ENCODE results near the gene SPINK2. TPM values are rescaled to one million over a fixed set of nuclear protein-coding genes. Genes with fewer than 3 reads are reported as not detected.

Gene SPINK2
- total RNA-seq, 1 donor from 2014 or later, result not detected

DNA sequence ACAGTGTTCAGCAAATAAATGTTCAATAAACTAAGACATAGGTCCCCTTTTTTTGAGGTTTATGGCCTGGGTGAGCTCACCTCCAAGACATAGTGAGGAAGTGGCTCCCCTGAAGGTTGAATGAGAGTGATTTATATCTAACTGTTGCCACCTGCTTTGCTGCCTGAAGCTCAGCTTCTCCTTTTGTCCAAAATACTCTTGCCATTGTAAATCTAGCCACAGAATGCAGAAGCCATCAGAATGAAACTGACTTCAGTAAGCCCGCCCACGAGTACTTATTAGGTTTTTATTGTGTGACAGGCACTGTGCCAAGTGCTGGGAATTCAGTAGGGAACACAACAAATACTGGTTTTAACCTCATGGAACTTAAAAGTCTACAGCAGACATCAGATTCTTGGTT, 18.0 kb downstream of the SPINK2 start:
- Histone ChIP-seq H3K79me2 (ENCODE audit: low read depth) (no peaks in the 10 kb centered on the region), H3F3A (ENCODE audit: low read depth) (no peaks in the 10 kb centered on the region), H3K27me3 (peaks cover 11% of the 10 kb centered on the region), H4K20me1 (ENCODE audit: low read depth) (no peaks in the 10 kb centered on the region), H3K4me2 (no peak overlapping the region), H3K27ac (no peak overlapping the region), H3K4me1 (no peaks in the 10 kb centered on the region), H3K4me3 (no peak overlapping the region), H3K9ac (no peak overlapping the region), H2AFZ (replicated peaks) (no peak overlapping the region), H3K9me3 (ENCODE audit: low read depth) (no peaks in the 10 kb centered on the region), H3K36me3 (no peaks in the 10 kb centered on the region)
- no peak for DNase-seq (ENCODE audit: low spot score)
- no peak for TF ChIP-seq EZH2 (IDR thresholded peaks at IDR 0.05)
- no peak for TF ChIP-seq EZH2phosphoT487 (IDR thresholded peaks at IDR 0.05)
- no peak for TF ChIP-seq CTCF (IDR thresholded peaks at IDR 0.05)
- H3K4me1 Mint-ChIP-seq, result peaks cover 12% of the 10 kb centered on the region
- no peaks in the 10 kb centered on the region for H3K9me3 Mint-ChIP-seq
- H3K27ac Mint-ChIP-seq, result no peak overlapping the region
- H3K27me3 Mint-ChIP-seq (ENCODE audit: insufficient read depth, low read depth), result peaks cover 7% of the 10 kb centered on the region
- H3K36me3 Mint-ChIP-seq, result no peaks in the 10 kb centered on the region
- no peak overlapping the region for H3K4me3 Mint-ChIP-seq

DNA sequence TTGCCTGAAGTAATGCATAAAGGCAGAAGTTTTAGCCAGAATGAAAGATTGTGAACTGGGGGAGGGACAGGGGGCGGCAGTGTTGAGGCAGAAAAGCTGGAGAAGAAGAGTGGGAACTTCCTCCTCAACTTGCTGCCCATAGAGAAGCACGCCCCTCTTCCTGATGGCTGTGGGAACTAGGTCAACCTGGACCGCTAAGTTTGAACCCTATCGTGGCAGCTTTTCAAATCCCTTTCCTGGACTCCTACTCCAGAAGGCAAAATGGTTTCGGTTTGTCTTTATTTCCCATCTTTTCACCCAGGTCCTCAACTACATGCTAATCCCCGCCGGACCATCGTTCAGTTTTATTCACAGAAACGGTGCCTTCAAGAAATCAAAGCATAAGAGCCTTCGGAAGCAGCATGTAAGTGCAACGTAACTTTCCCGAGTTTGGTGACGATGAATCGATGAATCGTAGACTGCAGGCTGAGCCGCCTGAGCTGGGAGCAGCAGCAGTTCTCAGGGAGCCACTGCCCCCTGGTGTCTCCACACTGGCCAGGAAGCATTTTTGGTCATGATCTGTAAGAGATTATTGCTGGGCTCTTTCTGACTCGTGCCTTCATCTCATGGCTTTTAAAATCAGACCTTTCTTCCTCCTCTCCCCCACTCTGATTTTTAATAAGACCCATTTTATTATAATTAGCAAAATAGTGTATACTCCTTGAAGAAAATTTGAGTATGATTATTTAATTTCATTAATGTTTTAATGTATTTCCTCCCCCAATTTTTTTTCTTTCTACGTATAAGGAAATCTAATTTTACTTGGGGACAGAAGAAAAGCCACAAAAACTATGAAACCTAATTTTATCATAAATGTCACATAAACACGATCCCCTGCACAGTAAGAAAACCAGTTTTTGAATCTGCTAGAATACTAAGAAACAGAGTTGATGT, 21.4 kb downstream of the SPINK2 start:
- H3K27me3 Mint-ChIP-seq (ENCODE audit: insufficient read depth, low read depth), result peaks cover 12% of the 10 kb centered on the region
- H3K4me1 Mint-ChIP-seq, result peaks cover 12% of the 10 kb centered on the region
- no peak overlapping the region for H3K9ac ChIP-seq
- H3K36me3 ChIP-seq, result no peaks in the 10 kb centered on the region
- H3K4me1 ChIP-seq, result no peaks in the 10 kb centered on the region
- H3K79me2 ChIP-seq (ENCODE audit: low read depth), result no peaks in the 10 kb centered on the region
- no peak overlapping the region for H3K27ac ChIP-seq
- no peaks in the 10 kb centered on the region for H3K36me3 Mint-ChIP-seq
- peak overlapping the region; percentile 83 for H3K27ac Mint-ChIP-seq
- peak overlapping the region; percentile 87 for H3K4me2 ChIP-seq
- no peaks in the 10 kb centered on the region for H3K9me3 ChIP-seq (ENCODE audit: low read depth)
- DNase-seq (ENCODE audit: low spot score), result peak; percentile 90
- peak overlapping the region; percentile 89 for H3K4me3 Mint-ChIP-seq
- H3F3A ChIP-seq (ENCODE audit: low read depth), result no peaks in the 10 kb centered on the region
- no peaks in the 10 kb centered on the region for H3K9me3 Mint-ChIP-seq
- peaks cover 11% of the 10 kb centered on the region for H3K27me3 ChIP-seq
- H4K20me1 ChIP-seq (ENCODE audit: low read depth), result no peaks in the 10 kb centered on the region
- H2AFZ ChIP-seq (replicated peaks), result peak overlapping the region; percentile 98
- H3K4me3 ChIP-seq, result peak overlapping the region; percentile 57
- TF ChIP-seq EZH2 (IDR thresholded peaks at IDR 0.05), result no peak
- TF ChIP-seq CTCF (IDR thresholded peaks at IDR 0.05), result peak; percentile 88
- no peak for TF ChIP-seq EZH2phosphoT487 (IDR thresholded peaks at IDR 0.05)

DNA sequence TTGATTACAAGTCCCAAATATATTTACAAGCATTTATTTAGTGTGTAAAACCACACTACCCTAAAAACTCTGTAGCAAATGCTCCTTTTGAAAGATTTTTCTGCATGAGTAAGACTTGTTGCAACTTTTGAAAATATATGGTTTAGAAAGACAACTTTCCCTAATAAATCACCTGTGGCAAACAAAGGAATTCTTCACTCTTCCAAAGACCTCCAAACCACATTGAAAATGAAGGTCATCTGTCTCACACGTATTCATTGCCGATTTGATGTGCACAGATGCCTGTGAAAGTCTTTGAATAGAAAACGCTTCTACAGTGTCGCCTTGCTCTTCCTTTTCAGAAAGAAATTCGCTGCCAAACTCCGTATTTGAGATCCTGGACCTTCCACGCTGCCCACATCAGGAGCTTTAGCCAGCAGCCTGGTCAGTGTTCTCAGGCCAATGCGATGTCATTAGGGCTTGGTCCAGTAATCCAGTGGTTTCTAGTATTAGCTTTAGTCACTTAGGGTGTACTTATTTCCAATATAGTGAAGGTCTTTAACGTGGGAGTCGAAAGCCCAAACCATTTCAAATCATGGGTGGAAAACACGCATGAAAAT, 22.2 kb downstream of the SPINK2 start:
- Histone ChIP-seq H3K9ac (no peak overlapping the region), H2AFZ (replicated peaks) (peak overlapping the region; percentile 98), H3K36me3 (no peaks in the 10 kb centered on the region), H3K79me2 (ENCODE audit: low read depth) (no peaks in the 10 kb centered on the region), H4K20me1 (ENCODE audit: low read depth) (no peaks in the 10 kb centered on the region), H3K9me3 (ENCODE audit: low read depth) (no peaks in the 10 kb centered on the region), H3F3A (ENCODE audit: low read depth) (no peaks in the 10 kb centered on the region), H3K4me2 (peak overlapping the region; percentile 87), H3K27ac (no peak overlapping the region), H3K27me3 (peaks cover 11% of the 10 kb centered on the region), H3K4me3 (peak overlapping the region; percentile 57), H3K4me1 (no peaks in the 10 kb centered on the region)
- peaks cover 12% of the 10 kb centered on the region for H3K27me3 Mint-ChIP-seq (ENCODE audit: insufficient read depth, low read depth)
- TF ChIP-seq CTCF (IDR thresholded peaks at IDR 0.05), result no peak
- no peak for TF ChIP-seq EZH2 (IDR thresholded peaks at IDR 0.05)
- TF ChIP-seq EZH2phosphoT487 (IDR thresholded peaks at IDR 0.05), result no peak
- H3K9me3 Mint-ChIP-seq, result no peaks in the 10 kb centered on the region
- no peaks in the 10 kb centered on the region for H3K36me3 Mint-ChIP-seq
- H3K4me3 Mint-ChIP-seq, result peak overlapping the region; percentile 89
- H3K4me1 Mint-ChIP-seq, result peaks cover 12% of the 10 kb centered on the region
- H3K27ac Mint-ChIP-seq, result no peak overlapping the region
- peak; percentile 4 for DNase-seq (ENCODE audit: low spot score)
